NCI-H748 treated with DMSO at 0.1 percent for 48 hours (cell line): Measurements from ENCODE around the gene GPC4.
"Not testable (repeated sequence)": the region's sequence is repeated elsewhere in the genome, so short reads cannot be mapped to it uniquely, and the experiment has no call there.

Source experiments
- DNase-seq: peaks from one replicate; lab custom pipeline; 2025; lab: John Stamatoyannopoulos, UW

Gene GPC4

GRCh38 chrX:133365871-133366611 lies 49.2 kb downstream of the GPC4 start:
- DNase-seq = no peak

- DNase-seq = no peak
Observed at GRCh38 chrX:133364865-133365264, 50.4 kb downstream of the GPC4 start.

- no peak for DNase-seq
Observed at GRCh38 chrX:133364196-133364595, 51.1 kb downstream of the GPC4 start.

- no peak for DNase-seq
Observed at GRCh38 chrX:133362538-133362937, 52.8 kb downstream of the GPC4 start.

- DNase-seq = no peak
Observed at GRCh38 chrX:133359466-133359865, 55.8 kb downstream of the GPC4 start.

- no peak for DNase-seq
Observed at GRCh38 chrX:133353233-133353632, 62.1 kb downstream of the GPC4 start.

- no peak for DNase-seq
Observed at GRCh38 chrX:133350751-133351150, 64.5 kb downstream of the GPC4 start.

- DNase-seq = no peak
Observed at GRCh38 chrX:133346026-133346425, 69.3 kb downstream of the GPC4 start.

- no peak for DNase-seq
Observed at GRCh38 chrX:133339566-133339965, 75.7 kb downstream of the GPC4 start.

- no peak for DNase-seq
Observed at GRCh38 chrX:133337250-133337649, 78.0 kb downstream of the GPC4 start.

GRCh38 chrX:133335027-133335426 lies 80.3 kb downstream of the GPC4 start:
- no peak for DNase-seq

- no peak for DNase-seq
Observed at GRCh38 chrX:133333154-133333750, 82.0 kb downstream of the GPC4 start.

GRCh38 chrX:133332737-133333136 lies 82.6 kb downstream of the GPC4 start:
- no peak for DNase-seq

GRCh38 chrX:133330956-133331355 lies 84.3 kb downstream of the GPC4 start:
- DNase-seq = no peak

- DNase-seq = no peak
Observed at GRCh38 chrX:133325422-133325821, 89.9 kb downstream of the GPC4 start.

- DNase-seq = no peak
Observed at GRCh38 chrX:133323431-133323830, 91.9 kb downstream of the GPC4 start.

- not testable (repeated sequence) for DNase-seq
Observed at GRCh38 chrX:133322269-133322668, 93.0 kb downstream of the GPC4 start.

GRCh38 chrX:133321451-133321850 lies 93.8 kb downstream of the GPC4 start:
- no peak for DNase-seq

GRCh38 chrX:133314281-133314680 lies 101.0 kb downstream of the GPC4 start:
- no peak for DNase-seq

GRCh38 chrX:133308499-133308897 lies 106.8 kb downstream of the GPC4 start:
- DNase-seq = no peak

GRCh38 chrX:133307637-133308498 lies 107.4 kb downstream of the GPC4 start:
- DNase-seq = no peak

- no peak for DNase-seq
Observed at GRCh38 chrX:133307094-133307493, 108.2 kb downstream of the GPC4 start.

GRCh38 chrX:133306316-133306715 lies 109.0 kb downstream of the GPC4 start:
- DNase-seq = no peak
